Activated CD8-positive, alpha-beta memory T cell treated with anti-CD3 and anti-CD28 coated beads for 24 hours (primary cell): ENCODE results near the gene RAB30.
"Not testable (repeated sequence)": the region's sequence is repeated elsewhere in the genome, so short reads cannot be mapped to it uniquely, and the experiment has no call there.

Experiments
- DNase-seq: peaks from one replicate; pipeline ENCODE4 v3.0.0-alpha.2; 2020

RAB30 gene

GRCh38 chr11:82979824-82980223 is 91.9 kb downstream of the RAB30 start:
- DNase-seq: no peak

- no peak for DNase-seq
Measured at GRCh38 chr11:82978422-82979099, 93.1 kb downstream of the RAB30 start.

GRCh38 chr11:82976786-82977185 is 94.9 kb downstream of the RAB30 start:
- DNase-seq: no peak

GRCh38 chr11:82975882-82976281 is 95.8 kb downstream of the RAB30 start:
- DNase-seq: no peak

GRCh38 chr11:82974851-82975250 is 96.8 kb downstream of the RAB30 start:
- no peak for DNase-seq

GRCh38 chr11:82974135-82974534 is 97.6 kb downstream of the RAB30 start:
- DNase-seq: no peak

- no peak for DNase-seq
Measured at GRCh38 chr11:82972103-82972502, 99.6 kb downstream of the RAB30 start.

- DNase-seq: peak; percentile 74
Measured at GRCh38 chr11:82971519-82971946, 100.2 kb downstream of the RAB30 start.

- DNase-seq: not testable (repeated sequence)
Measured at GRCh38 chr11:82970507-82971083, 101.1 kb downstream of the RAB30 start.

GRCh38 chr11:82969811-82970210 is 101.9 kb downstream of the RAB30 start:
- DNase-seq: no peak

- DNase-seq: no peak
Measured at GRCh38 chr11:82967381-82967780, 104.3 kb downstream of the RAB30 start.

GRCh38 chr11:82962021-82962420 is 109.7 kb downstream of the RAB30 start:
- DNase-seq: not testable (repeated sequence)

- no peak for DNase-seq
Measured at GRCh38 chr11:82960779-82961143, 110.9 kb downstream of the RAB30 start.

- no peak for DNase-seq
Measured at GRCh38 chr11:82959987-82960778, 111.5 kb downstream of the RAB30 start.

- peak; percentile 77 for DNase-seq
Measured at GRCh38 chr11:82955736-82956453, 115.8 kb downstream of the RAB30 start.

GRCh38 chr11:82950502-82950901 is 121.2 kb downstream of the RAB30 start:
- not testable (repeated sequence) for DNase-seq

- DNase-seq: no peak
Measured at GRCh38 chr11:82949352-82949751, 122.3 kb downstream of the RAB30 start.

GRCh38 chr11:82945682-82946081 is 126.0 kb downstream of the RAB30 start:
- no peak for DNase-seq

GRCh38 chr11:82945041-82945440 is 126.7 kb downstream of the RAB30 start:
- not testable (repeated sequence) for DNase-seq

- no peak for DNase-seq
Measured at GRCh38 chr11:82944198-82944597, 127.5 kb downstream of the RAB30 start.

- not testable (repeated sequence) for DNase-seq
Measured at GRCh38 chr11:82943430-82943829, 128.3 kb downstream of the RAB30 start.

GRCh38 chr11:82942376-82942775 is 129.3 kb downstream of the RAB30 start:
- no peak for DNase-seq

GRCh38 chr11:82939456-82939855 is 132.2 kb downstream of the RAB30 start:
- DNase-seq: no peak
